Lower leg skin (tissue), 3 donors: Measurements from ENCODE around the gene STARD13.

Experiments used
- POLR2A ChIP-seq, 2 donors: fragments of 450-650 bp; IDR thresholded peaks; one replicate each; pipeline ENCODE4 v1.6.1; 2016 to 2017; ENCODE audit warnings: antibody characterized with exemption in 2 of 2, mild to moderate bottlenecking in 1 of 2, moderate library complexity in 1 of 2
- TF ChIP-seq, protein P1 (sequence below), 3 donors: fragments of 450-650 bp; IDR thresholded peaks; one replicate each; pipeline ENCODE4 v1.5.1; 2016; ENCODE audit warnings: antibody characterized with exemption in 3 of 3, mild to moderate bottlenecking in 3 of 3, moderate library complexity in 2 of 3

- TF ChIP-seq, protein P1, sequence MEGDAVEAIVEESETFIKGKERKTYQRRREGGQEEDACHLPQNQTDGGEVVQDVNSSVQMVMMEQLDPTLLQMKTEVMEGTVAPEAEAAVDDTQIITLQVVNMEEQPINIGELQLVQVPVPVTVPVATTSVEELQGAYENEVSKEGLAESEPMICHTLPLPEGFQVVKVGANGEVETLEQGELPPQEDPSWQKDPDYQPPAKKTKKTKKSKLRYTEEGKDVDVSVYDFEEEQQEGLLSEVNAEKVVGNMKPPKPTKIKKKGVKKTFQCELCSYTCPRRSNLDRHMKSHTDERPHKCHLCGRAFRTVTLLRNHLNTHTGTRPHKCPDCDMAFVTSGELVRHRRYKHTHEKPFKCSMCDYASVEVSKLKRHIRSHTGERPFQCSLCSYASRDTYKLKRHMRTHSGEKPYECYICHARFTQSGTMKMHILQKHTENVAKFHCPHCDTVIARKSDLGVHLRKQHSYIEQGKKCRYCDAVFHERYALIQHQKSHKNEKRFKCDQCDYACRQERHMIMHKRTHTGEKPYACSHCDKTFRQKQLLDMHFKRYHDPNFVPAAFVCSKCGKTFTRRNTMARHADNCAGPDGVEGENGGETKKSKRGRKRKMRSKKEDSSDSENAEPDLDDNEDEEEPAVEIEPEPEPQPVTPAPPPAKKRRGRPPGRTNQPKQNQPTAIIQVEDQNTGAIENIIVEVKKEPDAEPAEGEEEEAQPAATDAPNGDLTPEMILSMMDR (IDR thresholded peaks at IDR 0.05), result no peak
- TF ChIP-seq POLR2A (IDR thresholded peaks at IDR 0.05), result no peak
These were observed 26.8 kb downstream of the STARD13 start for GRCh38 chr13:33258808-33259193.
